ENCODE results near the gene GNAI3. TPM values are rescaled to one million over a fixed set of nuclear protein-coding genes. Genes with fewer than 3 reads are reported as not detected.

GNAI3 gene
- total and polyA plus RNA-seq, 10 of the 15 experiments (the other 5 are each of a cell fraction or from before 2014, with no cell fraction given), result 5.9 to 13.8 (median 8.0) TPM

- FAIRE-seq, result no peak
- H3K4me1 ChIP-seq (ENCODE audit: control insufficient read depth, insufficient read depth, low read length), result peaks cover 14% of the 10 kb centered on the region
- peaks cover 1 to 4% of the 10 kb centered on the region in 2 experiments; a peak in 3 of 4 replicates for H3K36me3 ChIP-seq (ENCODE audit: control insufficient read depth in 2 of 2, insufficient read depth in 2 of 2, low read length in 1 of 2)
- RAD21 ChIA-PET (ENCODE audit: unreplicated experiment), result interaction anchor here (0.8 to 7.3 kb wide), 6 partner anchors 19 to 348 kb away, joined by 3 to 106 read pairs (median 5); partner anchors contain the start of genes AHCYL1, GSTM1 and GSTM4
- WGBS (ENCODE audit: insufficient coverage, insufficient replicate concordance, low lambda C conversion rate, missing lambda C conversion rate), result 92% methylated on average over 9 of the region's 9 CpGs
- SMC1A ChIA-PET (ENCODE audit: uncharacterized antibody, unreplicated experiment), result interaction anchor here (0.8 to 9.1 kb wide), 11 partner anchors 13 to 349 kb away, joined by 3 to 117 read pairs (median 3); partner anchors contain the start of genes AHCYL1 and GNAI3
- POLR2A ChIA-PET, result interaction anchor here (1.3 to 1.9 kb wide), 4 partner anchors 12 to 90 kb away, joined by 3 to 8 read pairs (median 5); partner anchors contain the start of gene GNAI3
- H4K20me1 ChIP-seq (ENCODE audit: control insufficient read depth, insufficient read depth), result no peaks in the 10 kb centered on the region
- H3K4me2 ChIP-seq (ENCODE audit: control insufficient read depth, insufficient read depth), result no peak overlapping the region
- H2AFZ ChIP-seq (ENCODE audit: control insufficient read depth, low read depth, low read length), result no peak overlapping the region
- no peaks in the 10 kb centered on the region for H3K79me2 ChIP-seq (ENCODE audit: control insufficient read depth, insufficient read depth, low read length)
- TF ChIP-seq NFYB (IDR thresholded peaks at IDR 0.05; ENCODE audit: insufficient read depth, low read depth, low read length) (0 out of 2 replicates have a peak, but pooled peaks have one; percentile 27), FOXK2 (IDR thresholded peaks at IDR 0.05) (no peak), JUND (IDR thresholded peaks at IDR 0.05; ENCODE audit: low read depth, low read length) (no peak)
- H3K27ac ChIP-seq (ENCODE audit: control insufficient read depth, insufficient read depth), result no peak overlapping the region
- no peaks in the 10 kb centered on the region for H3K27me3 ChIP-seq (replicated peaks in 1 of 2; ENCODE audit: control insufficient read depth in 2 of 2, insufficient read depth in 2 of 2, low read length in 1 of 2)
- H3K4me3 ChIP-seq, result no peak overlapping the region
- in situ Hi-C loops (cut with MboI), result no loop called here
- H3K9ac ChIP-seq (ENCODE audit: control insufficient read depth, insufficient read depth, low read length), result no peak overlapping the region
- BruUV-seq (replicated peaks), result no TSS peak
- intact Hi-C loops (cut with micrococcal nuclease; ENCODE audit: unreplicated experiment), result no loop called here
- ATAC-seq, result no peak
- DNase-seq (ENCODE audit: low read depth, low spot score), result no peak
- no peaks in the 10 kb centered on the region for H3K9me3 ChIP-seq (replicated peaks; ENCODE audit: control insufficient read depth, insufficient read depth, low read length)
- CTCF ChIA-PET, result interaction anchor here (0.5 to 10.7 kb wide), 13 partner anchors 11 to 374 kb away, joined by 3 to 299 read pairs (median 4); partner anchors contain the start of genes AHCYL1 and GSTM4
Observed at GRCh38 chr1:109636201-109636952, 88.0 kb downstream of the GNAI3 start.

- Histone ChIP-seq H3K4me1 (ENCODE audit: control insufficient read depth, insufficient read depth, low read length) (peaks cover 14% of the 10 kb centered on the region), H2AFZ (ENCODE audit: control insufficient read depth, low read depth, low read length) (no peak overlapping the region), H3K4me2 (ENCODE audit: control insufficient read depth, insufficient read depth) (no peak overlapping the region), H3K27me3 (replicated peaks in 1 of 2; ENCODE audit: control insufficient read depth in 2 of 2, insufficient read depth in 2 of 2, low read length in 1 of 2) (no peaks in the 10 kb centered on the region), H3K9ac (ENCODE audit: control insufficient read depth, insufficient read depth, low read length) (no peak overlapping the region), H3K9me3 (replicated peaks; ENCODE audit: control insufficient read depth, insufficient read depth, low read length) (no peaks in the 10 kb centered on the region), H4K20me1 (ENCODE audit: control insufficient read depth, insufficient read depth) (no peaks in the 10 kb centered on the region), H3K36me3 (ENCODE audit: control insufficient read depth in 2 of 2, insufficient read depth in 2 of 2, low read length in 1 of 2) (no peaks in the 10 kb centered on the region), H3K27ac (ENCODE audit: control insufficient read depth, insufficient read depth) (no peak overlapping the region), H3K79me2 (ENCODE audit: control insufficient read depth, insufficient read depth, low read length) (no peaks in the 10 kb centered on the region), H3K4me3 (no peak overlapping the region)
- intact Hi-C loops (cut with micrococcal nuclease; ENCODE audit: unreplicated experiment), result no loop called here
- in situ Hi-C loops (cut with MboI), result no loop called here
- BruUV-seq (replicated peaks), result no TSS peak
- ATAC-seq, result no peak
- ChIA-PET RAD21 (ENCODE audit: unreplicated experiment) (interaction anchor here (0.6 to 7.3 kb wide), 5 partner anchors 12 to 347 kb away, joined by 3 to 106 read pairs (median 3); partner anchors contain the start of genes AHCYL1 and GSTM1), POLR2A (interaction anchor here (0.5 to 1.3 kb wide), 3 partner anchors 89 to 310 kb away, joined by 3 to 5 read pairs (median 4); partner anchors contain the start of gene GNAI3), CTCF (interaction anchor here (0.8 to 10.7 kb wide), 12 partner anchors 14 to 373 kb away, joined by 3 to 299 read pairs (median 4); partner anchors contain the start of genes AHCYL1, GNAI3, GSTM1 and GSTM4), SMC1A (ENCODE audit: uncharacterized antibody, unreplicated experiment) (interaction anchor here (0.8 to 9.1 kb wide), 8 partner anchors 12 to 348 kb away, joined by 3 to 117 read pairs (median 6); partner anchors contain the start of gene AHCYL1)
- no peak for FAIRE-seq
- no peak for DNase-seq (ENCODE audit: low read depth, low spot score)
- WGBS (ENCODE audit: insufficient coverage, insufficient replicate concordance, low lambda C conversion rate, missing lambda C conversion rate), result 74% methylated on average over 7 of the region's 7 CpGs
- no peak for TF ChIP-seq PAX5 (IDR thresholded peaks at IDR 0.05; ENCODE audit: borderline replicate concordance, low read depth, low read length)
- TF ChIP-seq ETV6 (conservative IDR thresholded peaks at IDR 0.05 in 1 of 2, IDR thresholded peaks at IDR 0.05 in 1 of 2; ENCODE audit: borderline replicate concordance in 1 of 2, low read depth in 1 of 2), result no peak
- TF ChIP-seq RFX5 (IDR thresholded peaks at IDR 0.05; ENCODE audit: low read depth, low read length), result no peak
- no peak for TF ChIP-seq HDAC2 (IDR thresholded peaks at IDR 0.05)
- TF ChIP-seq RB1 (IDR thresholded peaks at IDR 0.05; ENCODE audit: borderline replicate concordance), result no peak
Observed at GRCh38 chr1:109637446-109637845, 89.0 kb downstream of the GNAI3 start.
